Embryonic facial prominence (tissue), 1 donor: ENCODE results near the gene POMGNT2.

ENCODE experiments used
- DNase-seq: peaks from one replicate; pipeline ENCODE4 v3.0.0-alpha.2; 2016; ENCODE audit errors: extremely low spot score

Gene POMGNT2

GRCh38 chr3:43043793-43044192 is 62.1 kb downstream of the POMGNT2 start:
- DNase-seq = no peak

DNA sequence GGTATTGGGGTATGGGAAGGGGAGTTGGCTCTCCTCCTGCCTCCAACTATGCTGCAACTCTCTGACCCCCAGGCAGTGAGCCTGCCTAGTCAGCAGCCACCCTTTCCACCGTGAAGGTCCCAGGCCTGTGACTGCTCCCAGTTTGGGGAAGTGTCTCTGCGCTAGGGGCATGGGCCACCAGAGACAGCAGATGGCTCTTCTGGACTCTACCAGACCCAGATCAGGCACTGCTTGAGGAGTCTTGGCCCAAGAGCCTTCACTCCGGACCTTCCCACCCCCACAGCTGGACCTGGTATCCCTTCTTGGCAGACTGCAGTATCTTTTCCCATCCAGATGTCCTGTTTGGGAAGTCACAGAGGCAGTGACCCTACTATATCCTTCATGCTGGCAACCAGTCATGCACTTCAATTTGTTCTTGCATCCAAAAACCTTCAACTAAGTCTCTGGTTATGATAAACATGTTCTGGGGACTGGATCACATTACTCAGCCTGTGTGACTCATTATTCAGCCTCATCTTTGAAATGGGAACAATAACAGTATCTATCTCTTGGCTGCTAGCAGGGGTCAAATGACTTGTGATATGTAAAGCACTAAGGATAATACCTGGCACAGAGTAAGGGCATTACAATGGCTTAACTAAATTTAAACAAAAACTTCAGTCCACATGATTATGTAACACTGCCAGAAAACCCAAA is 62.7 kb downstream of the POMGNT2 start:
- no peak for DNase-seq

DNA sequence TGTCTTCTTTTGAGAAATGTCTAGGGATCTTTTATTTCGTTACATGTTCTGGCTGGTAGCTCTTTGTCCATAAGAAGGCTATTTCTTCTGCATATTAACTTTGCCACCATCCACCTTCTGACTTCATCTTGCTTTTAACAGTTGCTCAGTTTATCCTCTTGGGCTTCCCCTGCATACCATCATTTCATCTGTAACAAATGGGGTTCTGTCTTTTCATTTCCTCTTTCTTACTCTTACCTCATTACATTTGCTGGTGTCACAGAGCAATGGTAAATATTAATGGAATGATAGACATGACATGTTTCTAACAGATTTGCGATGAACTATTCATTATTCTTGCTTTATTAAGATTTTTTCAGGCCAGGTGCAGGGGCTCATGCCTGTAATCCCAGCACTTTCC is 64.4 kb downstream of the POMGNT2 start:
- no peak for DNase-seq

- no peak for DNase-seq
Observed at GRCh38 chr3:43038010-43038409, 67.9 kb downstream of the POMGNT2 start.

- DNase-seq = no peak
Observed at GRCh38 chr3:43036621-43037423, 69.1 kb downstream of the POMGNT2 start.

DNA sequence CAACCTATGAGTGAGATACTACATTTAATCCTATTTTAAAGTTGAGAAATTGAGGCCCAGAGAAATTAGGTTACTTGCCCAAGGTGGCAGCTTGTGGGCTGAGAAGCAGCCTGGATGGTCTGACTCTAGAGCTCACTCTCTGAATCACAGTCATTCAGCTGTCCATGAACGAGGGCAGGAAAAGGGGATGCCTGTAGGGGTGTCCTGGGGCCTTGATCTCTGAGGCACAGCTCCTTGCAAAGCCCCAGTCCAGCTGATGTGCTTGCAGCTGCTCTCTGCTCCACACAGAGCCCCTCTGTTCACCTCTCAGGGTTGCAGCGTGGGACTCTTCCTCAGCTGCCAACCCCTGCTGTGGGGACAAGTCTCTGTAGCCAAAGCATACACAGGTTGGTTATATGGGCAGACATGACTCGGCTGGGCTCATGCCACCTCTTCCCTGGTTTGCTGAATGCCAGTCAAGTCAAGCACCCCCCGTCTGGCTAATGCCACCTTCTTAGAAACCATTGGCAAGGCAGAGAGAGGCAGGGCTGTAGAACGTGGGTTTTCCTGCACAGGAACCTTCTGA is 70.0 kb downstream of the POMGNT2 start:
- DNase-seq = no peak

DNA sequence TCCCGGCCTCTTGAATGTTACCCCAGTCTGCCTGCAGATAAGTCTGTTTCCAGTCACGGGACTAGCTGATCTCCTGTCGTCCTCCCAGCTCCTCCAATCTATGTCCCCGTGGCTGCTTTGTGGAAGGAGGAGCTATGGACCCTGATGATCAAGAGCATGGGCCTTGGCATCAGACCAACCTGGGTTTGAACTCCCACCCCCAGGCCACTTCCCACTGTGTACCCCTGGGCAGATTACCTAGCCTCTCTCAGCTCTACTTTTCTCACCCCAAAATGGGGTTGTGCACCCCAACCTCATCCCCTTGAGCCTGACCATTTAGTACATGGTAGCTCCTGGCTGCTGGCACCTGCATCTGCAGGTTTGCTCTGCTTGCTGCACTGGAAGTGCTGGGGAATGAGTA is 71.0 kb downstream of the POMGNT2 start:
- no peak for DNase-seq

- no peak for DNase-seq
Observed at GRCh38 chr3:43034200-43034599, 71.7 kb downstream of the POMGNT2 start.

GRCh38 chr3:43032646-43033628 is 72.9 kb downstream of the POMGNT2 start:
- DNase-seq = no peak

- no peak for DNase-seq
Observed at GRCh38 chr3:43031889-43032545, 73.9 kb downstream of the POMGNT2 start.

DNA sequence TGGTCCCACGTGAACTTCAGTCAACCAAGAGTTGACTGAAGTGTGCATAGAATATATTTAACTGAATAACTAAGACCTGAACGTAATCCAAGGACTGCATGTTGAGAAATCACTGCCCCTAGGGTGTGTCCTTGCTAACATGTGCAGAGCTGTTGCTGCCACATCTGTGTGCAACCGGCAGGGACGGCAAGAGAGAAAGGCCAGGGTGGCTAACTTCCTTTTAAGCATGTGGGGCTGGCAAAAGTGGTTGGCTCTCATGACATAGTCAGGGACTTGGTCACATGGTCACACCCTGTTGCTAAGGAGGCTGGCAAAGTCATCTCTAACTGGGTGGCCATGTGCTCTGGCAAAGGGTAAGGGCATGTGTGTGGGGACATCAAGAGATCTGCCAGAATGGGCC is 74.4 kb downstream of the POMGNT2 start:
- DNase-seq = no peak

DNA sequence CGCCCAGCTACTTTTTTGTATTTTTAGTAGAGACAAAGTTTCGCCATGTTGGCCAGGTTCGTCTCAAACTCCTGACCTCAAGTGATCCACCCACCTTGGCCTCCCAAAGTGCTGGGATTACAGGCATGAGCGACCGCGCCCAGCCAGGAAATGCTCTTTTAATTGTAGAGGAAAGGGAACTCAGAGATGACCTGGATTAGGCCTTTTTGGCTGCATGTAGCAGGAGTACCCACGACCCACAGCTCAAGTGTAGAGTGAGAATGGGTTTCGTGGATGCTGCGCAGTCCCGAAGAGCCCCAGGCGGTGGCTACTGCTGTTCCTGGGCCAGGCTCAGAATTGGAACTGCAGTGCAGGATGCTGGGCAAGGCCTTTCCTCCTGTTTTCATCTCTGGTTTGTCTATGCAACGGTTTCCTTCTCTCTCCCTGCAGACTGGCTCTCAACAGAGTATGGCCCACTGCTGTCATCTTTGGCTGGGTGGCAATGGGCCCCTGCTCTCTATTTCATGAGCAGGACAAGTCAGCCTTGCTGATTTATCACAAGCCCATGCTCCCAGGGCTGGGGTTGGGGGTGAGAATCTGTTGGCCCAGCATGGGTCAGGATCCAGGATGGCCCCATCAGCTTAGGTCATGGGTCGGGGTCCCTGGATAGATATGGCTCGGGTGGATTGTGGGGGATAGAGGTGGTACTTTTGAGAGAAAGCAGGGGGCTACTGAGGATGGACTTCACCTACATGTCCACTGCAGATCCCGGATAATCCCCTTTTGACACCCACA is 75.5 kb downstream of the POMGNT2 start:
- DNase-seq = no peak
